ENCODE measurements around the gene CTSD. TPM values are rescaled to one million over a fixed set of nuclear protein-coding genes. Genes with fewer than 3 reads are reported as not detected.

The CTSD gene
- polyA plus RNA-seq, 1 of the 3 experiments (the other 2 are of a cell fraction), result 187 TPM

DNA sequence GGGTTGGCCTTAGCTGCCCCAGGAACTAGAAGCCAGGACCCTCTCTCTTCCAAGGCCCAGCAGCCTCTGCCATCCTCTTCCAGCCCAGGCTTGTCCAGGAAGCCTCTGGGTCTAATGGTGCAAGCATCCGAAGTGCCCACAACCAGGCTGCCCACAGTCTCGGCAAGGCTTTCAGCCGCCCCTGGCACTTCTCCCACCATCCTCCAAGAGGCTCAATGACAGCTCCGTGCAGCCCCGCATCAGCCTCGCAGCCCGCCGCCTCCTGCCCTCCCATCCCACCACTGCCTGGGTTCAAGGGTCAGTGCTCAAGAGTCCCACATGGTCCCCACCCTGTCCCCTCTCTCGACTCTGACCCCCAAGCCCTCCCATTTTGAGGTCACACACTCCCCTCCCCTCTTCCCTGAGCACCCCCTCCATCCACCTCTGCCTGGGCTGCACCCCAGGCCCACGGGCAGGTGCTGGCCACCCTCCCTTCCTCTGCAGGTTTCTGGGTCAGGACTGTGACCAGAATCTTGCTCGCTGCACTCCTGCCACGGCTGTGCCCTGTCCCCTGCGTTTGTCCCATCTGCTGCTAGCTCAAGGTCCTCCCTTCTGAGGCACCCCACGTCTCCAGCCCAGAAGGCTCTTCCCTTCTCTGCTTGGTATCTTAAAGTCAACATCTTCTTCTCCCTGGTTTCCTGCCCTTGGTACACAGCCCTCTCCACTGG lies 30.6 kb downstream of the CTSD start:
- Histone ChIP-seq H3K9me2 (no peaks in the 10 kb centered on the region), H3K4me2 (no peak overlapping the region), H3K4me1 (ENCODE audit: control insufficient read depth in 1 of 2, insufficient read depth in 2 of 2, low read depth in 1 of 2, low read length in 1 of 2) (peaks cover 0 to 36% of the 10 kb centered on the region in 2 experiments; a peak in 1 of 4 replicates), H2AFZ (ENCODE audit: low read depth) (no peak overlapping the region), H3K36me3 (replicated peaks in 1 of 2; ENCODE audit: control insufficient read depth in 1 of 2, insufficient read depth in 2 of 2, low read length in 1 of 2) (no peaks in the 10 kb centered on the region), H3K9ac (no peak overlapping the region), H4K20me1 (ENCODE audit: insufficient read depth) (no peaks in the 10 kb centered on the region), H3K79me2 (ENCODE audit: insufficient read depth) (no peaks in the 10 kb centered on the region), H3K27ac (ENCODE audit: low read depth in 2 of 2, low read length in 1 of 2) (no peak overlapping the region), H3K27me3 (ENCODE audit: insufficient read depth) (peaks cover 6% of the 10 kb centered on the region; the same call in 1 of the 2 replicates), H3K4me3 (ENCODE audit: low read depth in 2 of 2, low read length in 1 of 2) (no peak overlapping the region), H3F3A (replicated peaks; ENCODE audit: insufficient read depth) (peaks cover 8% of the 10 kb centered on the region), H3K9me3 (no peaks in the 10 kb centered on the region)
- CTCF ChIA-PET, result interaction anchor here (1.0 to 3.0 kb wide), 5 partner anchors 40 to 149 kb away, joined by 3 to 19 read pairs (median 4); no protein-coding TSS in a partner anchor
- DNase-seq, result no peak
- 50% methylated on average over 14 of the region's 14 CpGs for WGBS (ENCODE audit: low lambda C conversion rate)
- POLR2A ChIA-PET, result interaction anchor here (1.0 kb wide), 1 partner anchor 80 kb away, joined by 3 read pairs; no protein-coding TSS in a partner anchor
- TF ChIP-seq FOXJ3 (CRISPR knock-in tag; IDR thresholded peaks at IDR 0.05) (no peak), SMC3 (IDR thresholded peaks at IDR 0.05; ENCODE audit: low read depth, low read length) (no peak), EP300 (IDR thresholded peaks at IDR 0.05; ENCODE audit: borderline replicate concordance in 1 of 2, low read depth in 1 of 2, low read length in 1 of 2) (no peak), MXI1 (IDR thresholded peaks at IDR 0.05; ENCODE audit: low read depth, low read length) (no peak), CHD2 (IDR thresholded peaks at IDR 0.05; ENCODE audit: low read length, partially characterized antibody) (no peak), RCOR1 (IDR thresholded peaks at IDR 0.05; ENCODE audit: low read length) (no peak), FOSL2 (IDR thresholded peaks at IDR 0.05; ENCODE audit: borderline replicate concordance, low read depth) (no peak), RAD21 (IDR thresholded peaks at IDR 0.05; ENCODE audit: low read length) (no peak), TAF1 (IDR thresholded peaks at IDR 0.05; ENCODE audit: borderline replicate concordance, low read depth, low read length) (no peak), RFX5 (IDR thresholded peaks at IDR 0.05; ENCODE audit: low read length) (no peak), YY1 (IDR thresholded peaks at IDR 0.05; ENCODE audit: low read depth) (no peak), GABPA (IDR thresholded peaks at IDR 0.05; ENCODE audit: low read depth) (no peak), NFIC (IDR thresholded peaks at IDR 0.05; ENCODE audit: borderline replicate concordance) (no peak), FOXM1 (IDR thresholded peaks at IDR 0.05; ENCODE audit: low read depth) (no peak), JUND (IDR thresholded peaks at IDR 0.05) (no peak), TEAD4 (IDR thresholded peaks at IDR 0.05; ENCODE audit: borderline replicate concordance, insufficient read depth) (no peak)
- TF ChIP-seq, protein P1, sequence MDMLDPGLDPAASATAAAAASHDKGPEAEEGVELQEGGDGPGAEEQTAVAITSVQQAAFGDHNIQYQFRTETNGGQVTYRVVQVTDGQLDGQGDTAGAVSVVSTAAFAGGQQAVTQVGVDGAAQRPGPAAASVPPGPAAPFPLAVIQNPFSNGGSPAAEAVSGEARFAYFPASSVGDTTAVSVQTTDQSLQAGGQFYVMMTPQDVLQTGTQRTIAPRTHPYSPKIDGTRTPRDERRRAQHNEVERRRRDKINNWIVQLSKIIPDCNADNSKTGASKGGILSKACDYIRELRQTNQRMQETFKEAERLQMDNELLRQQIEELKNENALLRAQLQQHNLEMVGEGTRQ (IDR thresholded peaks at IDR 0.05; ENCODE audit: borderline replicate concordance, low read depth, low read length), result no peak
- TF ChIP-seq, protein P2, sequence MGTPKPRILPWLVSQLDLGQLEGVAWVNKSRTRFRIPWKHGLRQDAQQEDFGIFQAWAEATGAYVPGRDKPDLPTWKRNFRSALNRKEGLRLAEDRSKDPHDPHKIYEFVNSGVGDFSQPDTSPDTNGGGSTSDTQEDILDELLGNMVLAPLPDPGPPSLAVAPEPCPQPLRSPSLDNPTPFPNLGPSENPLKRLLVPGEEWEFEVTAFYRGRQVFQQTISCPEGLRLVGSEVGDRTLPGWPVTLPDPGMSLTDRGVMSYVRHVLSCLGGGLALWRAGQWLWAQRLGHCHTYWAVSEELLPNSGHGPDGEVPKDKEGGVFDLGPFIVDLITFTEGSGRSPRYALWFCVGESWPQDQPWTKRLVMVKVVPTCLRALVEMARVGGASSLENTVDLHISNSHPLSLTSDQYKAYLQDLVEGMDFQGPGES (IDR thresholded peaks at IDR 0.05; ENCODE audit: low read depth, low read length), result no peak
- TF ChIP-seq, protein P3, sequence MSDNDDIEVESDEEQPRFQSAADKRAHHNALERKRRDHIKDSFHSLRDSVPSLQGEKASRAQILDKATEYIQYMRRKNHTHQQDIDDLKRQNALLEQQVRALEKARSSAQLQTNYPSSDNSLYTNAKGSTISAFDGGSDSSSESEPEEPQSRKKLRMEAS (IDR thresholded peaks at IDR 0.05; ENCODE audit: low read depth), result no peak
